GM12878 (cell line): ENCODE data around the gene VWA3B. TPM values are rescaled to one million over a fixed set of nuclear protein-coding genes. Genes with fewer than 3 reads are reported as not detected.

ENCODE experiments used
- ATAC-seq: fragments of 200-7000 bp; cut with Tn5 transposase; 3 replicates; pipeline ENCODE4 v1.9.1; 2020; ENCODE audit warnings: mild to moderate bottlenecking, moderate library complexity
- BruUV-seq: library from RNA; stranded (reverse); fragments of 400-500 nt; replicated peaks from 2 replicates; lab custom pipeline; 2021; lab: Mats Ljungman, UMichigan
- CTCF ChIA-PET: fragments of 300-600 bp; sonication (Branson Sonifier 250); formaldehyde crosslinking; extraction: SDS; loops from one replicate; lab custom pipeline; 2021; ENCODE audit warnings: inconsistent platforms; lab: Yijun Ruan, JAX
- POLR2A ChIA-PET: fragments of 350-600 bp; formaldehyde crosslinking; extraction: SDS; loops from one replicate; lab custom pipeline; 2021; ENCODE audit warnings: inconsistent platforms; lab: Charles Lee
- RAD21 ChIA-PET: fragments of 300-600 bp; sonication (Branson Sonifier 250); formaldehyde crosslinking; loops from one replicate; lab custom pipeline; 2023; ENCODE audit warnings: antibody characterized with exemption; ENCODE audit not compliant: unreplicated experiment; lab: Charles Lee
- SMC1A ChIA-PET: fragments of 300-600 bp; sonication (Branson Sonifier 250); formaldehyde crosslinking; loops from one replicate; lab custom pipeline; 2023; ENCODE audit not compliant: unreplicated experiment, uncharacterized antibody; lab: Charles Lee
- DNase-seq: peaks from one replicate; pipeline ENCODE4 v3.0.0-alpha.2; 2011; ENCODE audit warnings: low read depth, low spot score
- FAIRE-seq: peaks from 3 replicates; lab custom pipeline; 2011; peaks lifted over from hg19 to GRCh38; lab: Jason Lieb, UNC
- H2AFZ ChIP-seq: 2 replicates; pipeline ENCODE4 v1.6.0; 2011; ENCODE audit warnings: low read depth, low read length, control low read depth; ENCODE audit not compliant: control insufficient read depth
- H3K27ac ChIP-seq: 2 replicates; pipeline ENCODE4 v1.5.1; 2011; ENCODE audit warnings: control low read depth; ENCODE audit not compliant: control insufficient read depth, insufficient read depth
- H3K27me3 ChIP-seq, 2 experiments: replicated peaks in 1 of 2; 2 replicates each; pipeline versions ENCODE4 v1.6.0 to v1.6.1; 2011; ENCODE audit warnings: low read length in 1 of 2; ENCODE audit not compliant: control insufficient read depth in 2 of 2, insufficient read depth in 2 of 2
- H3K36me3 ChIP-seq, 2 experiments: 2 replicates each; pipeline ENCODE4 v1.5.1; 2011; ENCODE audit warnings: low read length in 1 of 2; ENCODE audit not compliant: control insufficient read depth in 2 of 2, insufficient read depth in 2 of 2
- H3K4me1 ChIP-seq: 2 replicates; pipeline ENCODE4 v1.6.1; 2011; ENCODE audit warnings: mild to moderate bottlenecking, low read length, moderate library complexity, mixed read lengths; ENCODE audit not compliant: control insufficient read depth, insufficient read depth
- H3K4me2 ChIP-seq: 2 replicates; pipeline ENCODE4 v1.6.0; 2011; ENCODE audit warnings: control low read depth; ENCODE audit not compliant: control insufficient read depth, insufficient read depth
- H3K4me3 ChIP-seq: fragments of 200-600 bp; sonication (generic); 2 replicates; pipeline ENCODE4 v1.5.1; 2016
- H3K79me2 ChIP-seq: 2 replicates; pipeline ENCODE4 v1.6.0; 2011; ENCODE audit warnings: low read length; ENCODE audit not compliant: control insufficient read depth, insufficient read depth
- H3K9ac ChIP-seq: 2 replicates; pipeline ENCODE4 v1.8.0; 2011; ENCODE audit warnings: low read length, control low read depth, mixed read lengths; ENCODE audit not compliant: control insufficient read depth, insufficient read depth
- H3K9me3 ChIP-seq: replicated peaks from 3 replicates; pipeline ENCODE4 v1.5.1; 2011; ENCODE audit warnings: mild to moderate bottlenecking, low read length; ENCODE audit not compliant: control insufficient read depth, insufficient read depth
- H4K20me1 ChIP-seq: 2 replicates; pipeline ENCODE4 v1.6.0; 2011; ENCODE audit not compliant: control insufficient read depth, insufficient read depth
- BCLAF1 ChIP-seq: fragments of 450-650 bp; IDR thresholded peaks from 2 replicates; pipeline ENCODE4 v1.6.1; 2017; ENCODE audit warnings: antibody characterized with exemption, mild to moderate bottlenecking, moderate library complexity
- E2F4 ChIP-seq: IDR thresholded peaks from 2 replicates; pipeline ENCODE4 v1.6.1; 2012; ENCODE audit warnings: low read depth, low read length, improper control_type of control experiment
- HCFC1 ChIP-seq: fragments of 150-350 bp; IDR thresholded peaks from 2 replicates; pipeline ENCODE4 v1.6.1; 2014; ENCODE audit warnings: low read length
- HDGF ChIP-seq: fragments of 450-650 bp; IDR thresholded peaks from 2 replicates; pipeline ENCODE4 v1.6.1; 2016; ENCODE audit warnings: antibody characterized with exemption
- IRF4 ChIP-seq: IDR thresholded peaks from 2 replicates; pipeline ENCODE4 v1.6.1; 2011; ENCODE audit warnings: low read depth, low read length
- MEF2A ChIP-seq: IDR thresholded peaks from 2 replicates; pipeline ENCODE4 v1.6.1; 2011; ENCODE audit warnings: low read depth, mild to moderate bottlenecking, low read length, moderate library complexity; ENCODE audit not compliant: insufficient read depth
- MEF2B ChIP-seq: fragments of 450-650 bp; IDR thresholded peaks from 2 replicates; pipeline ENCODE4 v1.6.1; 2018; ENCODE audit warnings: mild to moderate bottlenecking, moderate library complexity; ENCODE audit not compliant: partially characterized antibody, poor library complexity, severe bottlenecking
- MXI1 ChIP-seq: fragments of 150-350 bp; IDR thresholded peaks from 2 replicates; pipeline ENCODE4 v1.6.1; 2011; ENCODE audit warnings: low read depth, mild to moderate bottlenecking, inconsistent platforms, low read length, improper control_type of control experiment
- NR2F1 ChIP-seq: fragments of 450-650 bp; conservative IDR thresholded peaks from 2 replicates; pipeline ENCODE4 v1.6.1; 2017; ENCODE audit warnings: mild to moderate bottlenecking
- SIN3A ChIP-seq: IDR thresholded peaks from 2 replicates; pipeline ENCODE4 v1.6.1; 2012; ENCODE audit warnings: low read depth, low read length, improper control_type of control experiment
- SMARCA5 ChIP-seq: fragments of 450-650 bp; IDR thresholded peaks from 2 replicates; pipeline ENCODE4 v1.6.1; 2017; ENCODE audit warnings: mild to moderate bottlenecking
- ZSCAN29 ChIP-seq: fragments of 450-650 bp; IDR thresholded peaks from 2 replicates; pipeline ENCODE4 v1.6.1; 2017; ENCODE audit warnings: mild to moderate bottlenecking, moderate library complexity
- WGBS: methylation state at CpG from one replicate; pipeline ENCODE4 v1.1.6; 2016; ENCODE audit warnings: low lambda C conversion rate; ENCODE audit not compliant: insufficient replicate concordance, insufficient coverage; ENCODE audit errors: missing lambda C conversion rate; 5-methylcytosine and 5-hydroxymethylcytosine counted together
- in situ Hi-C: fragments of 300-500 bp; cut with MboI; formaldehyde crosslinking; loops from 9 replicates; pipeline ENCODE4 v1.14.3; 2018; ENCODE audit warnings: mixed read lengths
- intact Hi-C: fragments of 100-400 bp; cut with micrococcal nuclease; formaldehyde crosslinking; loops from one replicate; pipeline ENCODE4 v1.14.2; 2022; ENCODE audit not compliant: unreplicated experiment
- polyA plus RNA-seq, 11 experiments: library from polyadenylated mRNA; depleted of rRNA in 4 of 11; unstranded in 6 of 11; stranded (reverse) in 5 of 11; fragments of >200 nt; fragmentation: Nextera tagmentation in 4 of 11; fragmentation: Illumina TruSeq in 1 of 11; extraction: Ambion mirVana in 4 of 11; extraction: Trizol in 1 of 11; gene quantifications; 1 replicate in 1 of 11; 2 replicates in 10 of 11; pipeline versions ENCODE4 v1.2.1 to v1.2.3, GENCODE V29; 2011 to 2016; ENCODE audit warnings: inconsistent platforms in 2 of 11, missing spikeins in 2 of 11, low read depth in 1 of 11
- total RNA-seq, 4 experiments: library from RNA; depleted of rRNA in 3 of 4; stranded (reverse); fragments of >200 nt in 3 of 4; fragmentation: Illumina TruSeq in 1 of 4; extraction: Trizol in 1 of 4; gene quantifications; 2 replicates each; pipeline versions ENCODE4 v1.2.1 to v1.2.3, GENCODE V29; 2013 to 2021
- TF ChIP-seq, protein P1 (sequence below): fragments of 450-650 bp; IDR thresholded peaks from 2 replicates; pipeline ENCODE4 v1.6.1; 2017; ENCODE audit warnings: mild to moderate bottlenecking, low read depth, inconsistent platforms; ENCODE audit not compliant: poor library complexity, severe bottlenecking

VWA3B gene
- total and polyA plus RNA-seq, 10 of the 15 experiments (the other 5 are each of a cell fraction or from before 2014, with no cell fraction given): 0.04 to 0.86 (median 0.19) TPM; not detected in 4

GRCh38 chr2:98216616-98217015, 129.6 kb downstream of the VWA3B start:
- Histone ChIP-seq H3K4me2 (no peak overlapping the region), H3K4me1 (no peaks in the 10 kb centered on the region), H2AFZ (no peak overlapping the region), H3K4me3 (no peak overlapping the region), H4K20me1 (no peaks in the 10 kb centered on the region), H3K36me3 (no peaks in the 10 kb centered on the region), H3K9ac (no peak overlapping the region), H3K27me3 (no peaks in the 10 kb centered on the region; a peak in 2 of 4 replicates), H3K9me3 (no peaks in the 10 kb centered on the region; the same call in 1 of the 3 replicates), H3K27ac (no peak overlapping the region), H3K79me2 (no peaks in the 10 kb centered on the region)
- in situ Hi-C loops: no loop called here
- ATAC-seq (no peak), FAIRE-seq (no peak), DNase-seq (no peak)
- no peak for TF ChIP-seq HCFC1
- no peak for TF ChIP-seq ZSCAN29
- no peak for TF ChIP-seq MXI1
- TF ChIP-seq MEF2B: no peak
- ChIA-PET SMC1A (no interaction called here), CTCF (no interaction called here), RAD21 (no interaction called here), POLR2A (interaction anchor here (0.7 kb wide), 1 partner anchor 379 kb away, joined by 3 read pairs; no protein-coding TSS in a partner anchor)
- 28% methylated on average over 4 of the region's 4 CpGs for WGBS
- no TSS peak for BruUV-seq
- intact Hi-C loops: no loop called here

- H3K9ac ChIP-seq: no peak overlapping the region
- H4K20me1 ChIP-seq: no peaks in the 10 kb centered on the region
- no peak overlapping the region for H3K27ac ChIP-seq
- no peak overlapping the region for H3K4me2 ChIP-seq
- H3K27me3 ChIP-seq: no peaks in the 10 kb centered on the region; a peak in 2 of 4 replicates
- H3K36me3 ChIP-seq: no peaks in the 10 kb centered on the region
- in situ Hi-C loops (no loop called here), intact Hi-C loops (no loop called here)
- no peak overlapping the region for H2AFZ ChIP-seq
- WGBS: 82% methylated on average over 3 of the region's 3 CpGs
- no peak for ATAC-seq
- no peaks in the 10 kb centered on the region; the same call in 2 of the 3 replicates for H3K9me3 ChIP-seq
- no peak for DNase-seq
- no peaks in the 10 kb centered on the region for H3K79me2 ChIP-seq
- BruUV-seq: no TSS peak
- no peak for FAIRE-seq
- H3K4me3 ChIP-seq: no peak overlapping the region
- RAD21 ChIA-PET: no interaction called here
- SMC1A ChIA-PET: no interaction called here
- POLR2A ChIA-PET: no interaction called here
- CTCF ChIA-PET: no interaction called here
- H3K4me1 ChIP-seq: no peaks in the 10 kb centered on the region
- no peak for TF ChIP-seq NR2F1
- TF ChIP-seq SMARCA5: no peak
- no peak for TF ChIP-seq IRF4
- no peak for TF ChIP-seq MEF2A
- no peak for TF ChIP-seq SIN3A
- no peak for TF ChIP-seq BCLAF1
- TF ChIP-seq E2F4: no peak
- no peak for TF ChIP-seq HDGF
- TF ChIP-seq, protein P1, sequence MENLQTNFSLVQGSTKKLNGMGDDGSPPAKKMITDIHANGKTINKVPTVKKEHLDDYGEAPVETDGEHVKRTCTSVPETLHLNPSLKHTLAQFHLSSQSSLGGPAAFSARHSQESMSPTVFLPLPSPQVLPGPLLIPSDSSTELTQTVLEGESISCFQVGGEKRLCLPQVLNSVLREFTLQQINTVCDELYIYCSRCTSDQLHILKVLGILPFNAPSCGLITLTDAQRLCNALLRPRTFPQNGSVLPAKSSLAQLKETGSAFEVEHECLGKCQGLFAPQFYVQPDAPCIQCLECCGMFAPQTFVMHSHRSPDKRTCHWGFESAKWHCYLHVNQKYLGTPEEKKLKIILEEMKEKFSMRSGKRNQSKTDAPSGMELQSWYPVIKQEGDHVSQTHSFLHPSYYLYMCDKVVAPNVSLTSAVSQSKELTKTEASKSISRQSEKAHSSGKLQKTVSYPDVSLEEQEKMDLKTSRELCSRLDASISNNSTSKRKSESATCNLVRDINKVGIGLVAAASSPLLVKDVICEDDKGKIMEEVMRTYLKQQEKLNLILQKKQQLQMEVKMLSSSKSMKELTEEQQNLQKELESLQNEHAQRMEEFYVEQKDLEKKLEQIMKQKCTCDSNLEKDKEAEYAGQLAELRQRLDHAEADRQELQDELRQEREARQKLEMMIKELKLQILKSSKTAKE: no peak
Measured at GRCh38 chr2:98219152-98219551, 132.2 kb downstream of the VWA3B start.
